Dedifferentiated amniotic fluid mesenchymal stem cell (primary cell): ENCODE measurements around the gene SLC6A13.

ENCODE experiments used
- DNase-seq: peaks from one replicate; pipeline ENCODE4 v3.0.0-alpha.2; 2016; ENCODE audit errors: extremely low spot score

SLC6A13 gene

GRCh38 chr12:177980-178828 is 84.4 kb downstream of the SLC6A13 start:
- DNase-seq: no peak

- DNase-seq: no peak
Observed at GRCh38 chr12:177336-177979, 85.2 kb downstream of the SLC6A13 start.

- DNase-seq: peak; percentile 32
Observed at GRCh38 chr12:176321-177181, 86.1 kb downstream of the SLC6A13 start.

GRCh38 chr12:175759-176158 is 86.9 kb downstream of the SLC6A13 start:
- DNase-seq: no peak

GRCh38 chr12:175250-175649 is 87.4 kb downstream of the SLC6A13 start:
- no peak for DNase-seq

- DNase-seq: no peak
Observed at GRCh38 chr12:174596-174995, 88.0 kb downstream of the SLC6A13 start.

- DNase-seq: no peak
Observed at GRCh38 chr12:174124-174523, 88.5 kb downstream of the SLC6A13 start.

GRCh38 chr12:172732-173161 is 89.9 kb downstream of the SLC6A13 start:
- DNase-seq: no peak

GRCh38 chr12:171743-172676 is 90.6 kb downstream of the SLC6A13 start:
- DNase-seq: no peak

GRCh38 chr12:171276-171675 is 91.4 kb downstream of the SLC6A13 start:
- no peak for DNase-seq
